HL-60 (cell line): ENCODE data around the gene SAFB.

Experiments used
- DNase-seq, 2 experiments: peaks; one replicate each; pipeline ENCODE4 v3.0.0-alpha.2; 2010 to 2020; ENCODE audit warnings: low read depth in 1 of 2, low spot score in 1 of 2
- H3K27ac ChIP-seq: fragments of 250-450 bp; sonication (Bioruptor Pico); replicated peaks from 2 replicates; pipeline ENCODE4 v1.5.1; 2020; ENCODE audit warnings: mild to moderate bottlenecking, moderate library complexity
- H3K27me3 ChIP-seq: fragments of 250-450 bp; sonication (Bioruptor Pico); 2 replicates; pipeline ENCODE4 v1.5.1; 2021; ENCODE audit warnings: mild to moderate bottlenecking, moderate library complexity; ENCODE audit not compliant: insufficient read depth, poor library complexity, severe bottlenecking
- H3K4me3 ChIP-seq: replicated peaks from 2 replicates; pipeline ENCODE4 v1.5.1; 2011; ENCODE audit warnings: mild to moderate bottlenecking, control low read depth, low read length; ENCODE audit not compliant: insufficient read depth
- CTCF ChIP-seq: IDR thresholded peaks from one replicate; pipeline ENCODE4 v1.5.1; 2011; ENCODE audit warnings: low read length, control low read depth, inconsistent platforms; ENCODE audit not compliant: insufficient read depth
- GABPA ChIP-seq: IDR thresholded peaks from 2 replicates; pipeline ENCODE4 v1.6.1; 2012; ENCODE audit warnings: low read depth
- POLR2AphosphoS5 ChIP-seq: IDR thresholded peaks from 2 replicates; pipeline ENCODE4 v1.6.1; 2012; ENCODE audit warnings: low read depth
- REST ChIP-seq: IDR thresholded peaks from 2 replicates; pipeline ENCODE4 v1.6.1; 2012; ENCODE audit warnings: low read depth; ENCODE audit not compliant: insufficient replicate concordance
- SPI1 ChIP-seq: IDR thresholded peaks from 2 replicates; pipeline ENCODE4 v1.6.1; 2012; ENCODE audit warnings: low read depth, mild to moderate bottlenecking, borderline replicate concordance

The SAFB gene

DNA sequence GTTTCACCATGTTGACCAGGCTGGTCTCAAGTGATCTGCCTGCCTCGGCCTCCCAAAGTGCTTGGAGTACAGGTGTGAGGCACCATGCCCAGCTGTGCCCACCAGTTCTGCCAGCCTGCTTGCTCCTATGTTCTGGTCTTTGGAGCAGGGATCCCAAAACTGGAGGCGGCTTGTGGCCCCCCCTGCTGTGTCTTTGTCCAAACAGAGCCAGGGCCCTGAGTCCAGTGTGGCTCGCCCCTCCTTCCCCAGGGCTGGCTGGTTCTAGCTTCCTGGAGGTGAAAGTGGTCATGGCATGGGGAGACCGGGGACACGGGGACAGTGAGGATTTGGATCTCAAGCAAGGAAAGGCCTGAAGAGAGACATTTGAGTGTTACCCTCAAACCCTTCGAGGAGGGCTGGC lies 43.6 kb upstream of the SAFB start:
- Histone ChIP-seq H3K27ac (no peak overlapping the region), H3K27me3 (no peaks in the 10 kb centered on the region), H3K4me3 (no peak overlapping the region)
- no peak for TF ChIP-seq SPI1
- TF ChIP-seq POLR2AphosphoS5 = no peak
- no peak for TF ChIP-seq REST
- no peak for TF ChIP-seq CTCF
- TF ChIP-seq GABPA = no peak
- no peak for DNase-seq

DNA sequence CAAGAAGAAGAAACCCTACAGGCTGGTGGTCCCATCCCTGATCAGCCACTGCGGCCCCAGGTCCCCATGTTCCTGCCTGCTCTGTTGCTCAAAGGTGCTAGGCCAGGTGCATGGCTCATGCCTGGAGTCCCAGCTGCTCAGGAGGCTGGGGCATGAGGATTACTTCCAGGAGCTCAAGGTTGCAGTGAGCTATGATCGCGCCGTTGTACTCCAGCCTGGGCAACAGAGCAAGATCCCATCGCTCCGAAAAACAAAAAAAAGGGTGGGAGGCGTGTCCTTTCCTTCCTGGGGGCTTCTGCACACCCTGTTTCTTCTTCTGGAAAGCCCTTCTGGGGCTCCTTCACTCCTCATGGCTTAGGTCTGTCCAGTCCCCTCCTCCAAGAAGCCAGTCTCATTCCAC lies 43.2 kb upstream of the SAFB start:
- Histone ChIP-seq H3K27ac (no peak overlapping the region), H3K4me3 (no peak overlapping the region), H3K27me3 (no peaks in the 10 kb centered on the region)
- DNase-seq = no peak
- TF ChIP-seq SPI1 = no peak
- TF ChIP-seq REST = no peak
- no peak for TF ChIP-seq GABPA
- no peak for TF ChIP-seq CTCF
- no peak for TF ChIP-seq POLR2AphosphoS5

DNA sequence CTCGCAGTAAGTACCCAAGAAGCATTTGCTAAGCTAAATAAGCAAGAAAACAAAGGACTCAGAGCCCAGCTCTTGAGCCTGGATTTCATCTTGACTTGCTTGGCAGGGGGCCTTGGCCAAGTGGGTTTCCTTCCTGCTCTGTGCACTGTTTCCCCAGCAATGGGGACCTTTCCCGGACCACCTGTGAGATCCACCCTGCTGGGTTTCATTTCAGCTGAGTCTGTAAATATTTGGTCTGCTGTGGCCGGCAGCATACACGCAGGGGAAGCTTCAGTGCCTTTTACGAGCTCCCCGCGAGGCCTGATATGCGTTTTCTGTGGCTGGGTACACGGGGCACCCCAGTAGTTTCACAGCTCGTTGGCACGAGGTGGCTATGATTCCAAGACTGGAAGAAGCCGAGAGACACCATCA lies 42.7 kb upstream of the SAFB start:
- no peak overlapping the region for H3K4me3 ChIP-seq
- H3K27ac ChIP-seq = no peak overlapping the region
- no peak for DNase-seq
- TF ChIP-seq GABPA (no peak), SPI1 (no peak), POLR2AphosphoS5 (no peak), REST (no peak), CTCF (no peak)
- no peaks in the 10 kb centered on the region for H3K27me3 ChIP-seq
